ENCODE measurements around the gene MEP1B. TPM values are rescaled to one million over a fixed set of nuclear protein-coding genes. Genes with fewer than 3 reads are reported as not detected.

Gene MEP1B
- total RNA-seq, 1 donor from 2014 or later: not detected

DNA sequence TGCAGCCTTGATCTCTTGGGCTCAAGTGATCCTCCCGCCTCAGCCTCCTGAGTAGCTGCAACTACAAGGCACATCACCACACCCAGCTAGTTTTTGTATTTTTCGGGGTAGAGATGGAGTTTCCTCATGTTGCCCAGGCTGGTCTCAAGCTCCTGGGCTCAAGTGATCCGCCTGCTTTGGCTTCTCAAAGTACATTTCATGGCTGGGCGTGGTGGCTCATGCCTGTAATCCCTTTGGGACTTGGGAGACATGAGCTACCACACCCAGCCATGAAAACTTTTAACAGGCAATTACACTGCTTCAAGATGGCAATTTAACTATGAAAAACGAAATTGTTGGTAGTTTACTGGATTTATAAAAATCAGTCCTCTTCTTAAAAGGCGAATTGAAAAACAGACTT, 69.7 kb downstream of the MEP1B start:
- Histone ChIP-seq H3K36me3 (no peaks in the 10 kb centered on the region), H3K27ac (replicated peaks) (no peak overlapping the region), H3K4me1 (no peaks in the 10 kb centered on the region), H3K4me3 (no peak overlapping the region), H3K9me3 (replicated peaks) (no peaks in the 10 kb centered on the region), H3K27me3 (ENCODE audit: low read depth) (no peaks in the 10 kb centered on the region)
- DNase-seq: no peak
- intact Hi-C loops (cut with micrococcal nuclease): no loop called here
- TF ChIP-seq, protein P1, sequence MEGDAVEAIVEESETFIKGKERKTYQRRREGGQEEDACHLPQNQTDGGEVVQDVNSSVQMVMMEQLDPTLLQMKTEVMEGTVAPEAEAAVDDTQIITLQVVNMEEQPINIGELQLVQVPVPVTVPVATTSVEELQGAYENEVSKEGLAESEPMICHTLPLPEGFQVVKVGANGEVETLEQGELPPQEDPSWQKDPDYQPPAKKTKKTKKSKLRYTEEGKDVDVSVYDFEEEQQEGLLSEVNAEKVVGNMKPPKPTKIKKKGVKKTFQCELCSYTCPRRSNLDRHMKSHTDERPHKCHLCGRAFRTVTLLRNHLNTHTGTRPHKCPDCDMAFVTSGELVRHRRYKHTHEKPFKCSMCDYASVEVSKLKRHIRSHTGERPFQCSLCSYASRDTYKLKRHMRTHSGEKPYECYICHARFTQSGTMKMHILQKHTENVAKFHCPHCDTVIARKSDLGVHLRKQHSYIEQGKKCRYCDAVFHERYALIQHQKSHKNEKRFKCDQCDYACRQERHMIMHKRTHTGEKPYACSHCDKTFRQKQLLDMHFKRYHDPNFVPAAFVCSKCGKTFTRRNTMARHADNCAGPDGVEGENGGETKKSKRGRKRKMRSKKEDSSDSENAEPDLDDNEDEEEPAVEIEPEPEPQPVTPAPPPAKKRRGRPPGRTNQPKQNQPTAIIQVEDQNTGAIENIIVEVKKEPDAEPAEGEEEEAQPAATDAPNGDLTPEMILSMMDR (IDR thresholded peaks at IDR 0.05; ENCODE audit: borderline replicate concordance): no peak

DNA sequence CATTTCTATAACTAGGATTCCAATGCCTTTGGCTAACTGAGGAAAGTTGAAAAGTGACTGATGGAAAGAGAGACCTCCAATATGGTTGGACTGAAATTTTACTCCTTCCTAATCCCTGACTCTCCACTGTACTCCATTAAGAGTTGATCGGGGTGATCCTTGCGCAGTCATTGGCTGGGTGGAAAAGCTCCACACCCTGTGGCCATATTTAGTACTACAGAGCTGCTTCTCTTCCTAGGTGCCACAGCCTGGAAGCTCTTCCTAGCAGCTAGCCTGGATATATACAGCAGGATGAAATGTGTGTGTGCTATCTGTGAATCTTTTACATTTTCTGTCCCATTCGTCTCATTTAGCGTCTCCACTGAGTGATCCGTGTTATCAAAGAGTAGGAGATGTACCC, 71.2 kb downstream of the MEP1B start:
- Histone ChIP-seq H3K27me3 (ENCODE audit: low read depth) (no peaks in the 10 kb centered on the region), H3K4me3 (no peak overlapping the region), H3K4me1 (no peaks in the 10 kb centered on the region), H3K36me3 (no peaks in the 10 kb centered on the region), H3K27ac (replicated peaks) (no peak overlapping the region), H3K9me3 (replicated peaks) (no peaks in the 10 kb centered on the region)
- no peak for DNase-seq
- TF ChIP-seq, protein P1 (IDR thresholded peaks at IDR 0.05; ENCODE audit: borderline replicate concordance): no peak
- intact Hi-C loops (cut with micrococcal nuclease): no loop called here

DNA sequence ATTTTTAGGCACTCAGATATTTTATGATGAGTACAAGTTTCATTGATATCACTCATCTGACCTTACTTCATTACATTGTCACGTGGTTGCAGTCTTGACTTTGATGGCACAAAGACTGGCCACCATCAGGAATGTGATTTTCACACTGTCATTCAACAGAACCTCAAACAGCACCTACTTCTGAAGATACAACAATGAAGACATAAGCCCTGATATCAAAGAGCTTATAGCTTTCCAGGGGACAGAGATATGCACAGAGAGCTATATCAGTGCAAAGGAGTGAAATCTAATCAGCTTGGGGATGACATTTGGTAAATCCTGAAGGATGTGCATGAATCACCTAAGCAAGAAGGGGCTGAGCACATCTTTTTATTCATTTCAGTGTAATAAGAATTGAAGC, 72.3 kb downstream of the MEP1B start:
- Histone ChIP-seq H3K27me3 (ENCODE audit: low read depth) (no peaks in the 10 kb centered on the region), H3K4me3 (no peak overlapping the region), H3K27ac (replicated peaks) (no peak overlapping the region), H3K4me1 (no peaks in the 10 kb centered on the region), H3K9me3 (replicated peaks) (no peaks in the 10 kb centered on the region), H3K36me3 (no peaks in the 10 kb centered on the region)
- TF ChIP-seq, protein P1 (IDR thresholded peaks at IDR 0.05; ENCODE audit: borderline replicate concordance): no peak
- no peak for DNase-seq
- intact Hi-C loops (cut with micrococcal nuclease): no loop called here

DNA sequence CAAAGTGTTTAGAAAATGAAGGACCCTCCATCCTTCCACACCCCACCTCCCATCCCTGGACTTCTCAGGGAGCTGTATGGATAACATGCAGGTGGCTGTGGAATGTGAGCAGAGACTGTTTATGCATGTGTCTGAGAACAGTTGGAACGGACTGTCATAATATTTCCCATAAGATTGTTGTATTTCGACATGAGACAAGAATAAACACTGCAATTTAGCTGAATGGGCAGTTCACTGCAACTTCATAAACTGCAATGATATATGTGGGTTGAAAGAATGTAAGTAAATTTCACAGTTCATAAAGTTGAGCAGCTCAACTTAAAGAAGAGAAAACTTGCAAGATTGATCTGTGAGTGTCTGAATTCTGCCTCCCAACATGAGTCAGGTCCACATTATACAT, 74.6 kb downstream of the MEP1B start:
- Histone ChIP-seq H3K9me3 (replicated peaks) (no peaks in the 10 kb centered on the region), H3K4me3 (no peak overlapping the region), H3K27me3 (ENCODE audit: low read depth) (no peaks in the 10 kb centered on the region), H3K27ac (replicated peaks) (no peak overlapping the region), H3K36me3 (peaks cover 18% of the 10 kb centered on the region), H3K4me1 (no peaks in the 10 kb centered on the region)
- TF ChIP-seq, protein P1 (IDR thresholded peaks at IDR 0.05; ENCODE audit: borderline replicate concordance): no peak
- intact Hi-C loops (cut with micrococcal nuclease): no loop called here
- DNase-seq: no peak

DNA sequence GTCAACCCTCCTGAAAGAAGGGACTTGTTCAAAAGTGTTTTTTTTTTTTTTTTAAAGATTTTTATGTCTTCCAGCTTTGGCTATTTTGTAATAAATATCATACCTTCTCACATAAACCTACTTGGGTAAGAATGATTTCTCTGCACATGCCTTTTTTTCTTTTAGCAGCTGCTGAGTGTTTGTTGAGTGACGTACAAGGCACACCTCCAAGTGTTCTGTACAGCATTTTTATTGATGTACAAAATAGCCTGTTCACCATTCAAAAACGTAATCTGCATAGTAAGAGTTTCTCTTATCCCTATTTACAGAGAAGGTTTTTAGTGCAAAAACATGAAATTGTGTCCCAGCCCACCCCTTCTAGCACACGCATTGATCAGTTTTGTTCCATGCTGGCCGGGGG, 77.6 kb downstream of the MEP1B start:
- Histone ChIP-seq H3K9me3 (replicated peaks) (no peaks in the 10 kb centered on the region), H3K4me3 (no peak overlapping the region), H3K4me1 (peaks cover 8% of the 10 kb centered on the region), H3K36me3 (peaks cover 21% of the 10 kb centered on the region), H3K27ac (replicated peaks) (no peak overlapping the region), H3K27me3 (ENCODE audit: low read depth) (no peaks in the 10 kb centered on the region)
- intact Hi-C loops (cut with micrococcal nuclease): no loop called here
- TF ChIP-seq, protein P1 (IDR thresholded peaks at IDR 0.05; ENCODE audit: borderline replicate concordance): no peak
- no peak for DNase-seq

Other genes starting within 250 kb of the MEP1B start
- 34.6 TPM for gene TRAPPC8, start 246.9 kb upstream of the MEP1B start, total RNA-seq
- gene RNF125, start 171.2 kb upstream of the MEP1B start, total RNA-seq: 3.5 TPM
- gene RNF138, start 98.2 kb upstream of the MEP1B start, total RNA-seq: 7.1 TPM

Measured in left ventricle myocardium inferior (tissue), 1 donor.